ENCODE results near the gene TRPT1.

TRPT1 gene

DNA sequence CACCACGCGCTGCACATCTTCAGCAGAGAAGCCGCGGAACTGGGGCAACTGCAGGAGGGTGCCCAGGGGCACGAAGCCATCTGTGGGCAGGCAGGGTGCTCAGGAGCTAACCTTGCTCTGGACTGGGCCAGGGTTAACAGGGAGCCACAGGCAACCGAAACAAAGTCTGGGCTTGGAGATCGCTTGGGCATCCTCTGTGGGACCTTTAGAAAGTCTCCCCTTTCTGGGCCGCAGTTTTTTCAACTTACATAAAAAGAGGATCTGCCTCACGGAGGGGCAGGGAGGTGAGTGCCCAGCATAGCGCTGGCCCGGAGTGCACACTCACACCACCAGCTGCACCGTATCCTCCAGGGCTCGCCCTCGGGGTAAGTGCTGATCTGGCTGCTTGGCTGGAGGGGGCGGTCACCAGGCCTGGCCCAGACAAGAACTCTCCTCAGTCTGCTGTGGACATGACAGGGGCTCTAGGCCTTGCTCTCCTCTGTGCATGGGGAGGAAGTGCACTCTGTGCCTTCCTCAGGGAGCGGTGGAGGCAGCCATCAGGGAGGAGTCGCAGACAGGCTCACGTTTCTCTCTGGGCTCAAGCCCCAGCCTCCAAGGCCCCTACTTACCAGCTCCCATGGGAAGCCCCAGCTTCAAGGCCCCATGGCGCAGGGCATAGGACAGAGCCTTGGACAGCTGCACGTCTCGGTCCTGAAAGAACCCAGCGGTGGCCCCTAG is 937 bp downstream of the TRPT1 start:
- Histone ChIP-seq H3K27ac (ENCODE audit: low read depth, low read length) (peak overlapping the region; percentile 87), H3K4me1 (ENCODE audit: control insufficient read depth in 5 of 5, insufficient read depth in 5 of 5, low read length in 5 of 5) (peaks cover 2 to 42% (median 40%) of the 10 kb centered on the region in 5 donors)

DNA sequence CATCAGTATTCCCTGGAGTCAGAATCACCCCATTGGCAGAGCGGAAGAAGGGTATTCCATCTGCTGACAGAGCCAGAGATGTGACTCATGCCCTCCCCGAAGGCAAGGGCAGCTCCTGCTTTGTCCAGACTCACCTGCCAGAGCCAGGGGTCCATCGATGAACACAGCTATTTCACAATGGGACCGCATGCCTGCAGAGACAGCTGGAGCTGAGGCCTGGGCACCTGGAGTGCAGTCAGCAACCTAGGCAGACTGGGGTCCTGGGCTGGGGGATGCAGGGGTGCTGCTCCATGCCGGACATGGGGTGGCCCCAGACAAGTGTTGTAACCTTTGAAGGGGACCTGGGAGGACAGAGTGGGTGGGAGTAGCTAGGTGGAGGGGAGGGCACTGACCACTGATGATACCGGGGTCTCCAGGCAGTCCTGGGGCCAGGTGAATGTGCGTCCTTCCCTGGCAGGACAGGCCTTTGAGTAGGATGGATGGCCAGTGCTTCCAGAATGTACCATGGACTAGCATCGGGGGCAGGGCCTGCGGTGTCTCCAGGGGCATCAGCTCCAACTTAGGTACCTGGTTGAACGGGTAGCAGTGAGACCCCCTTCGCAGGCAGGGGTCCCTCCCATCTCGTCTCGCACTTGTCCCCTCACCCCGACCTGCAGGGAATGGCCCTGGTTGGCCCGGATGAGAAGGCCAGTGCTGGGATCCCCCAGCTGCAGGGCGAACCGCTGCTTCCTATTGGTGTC is 1.7 kb downstream of the TRPT1 start:
- Histone ChIP-seq H3K27me3 (ENCODE audit: control insufficient read depth in 5 of 5, insufficient read depth in 4 of 5, low read length in 5 of 5) (no peaks in the 10 kb centered on the region), H3K36me3 (ENCODE audit: control insufficient read depth in 5 of 5, insufficient read depth in 5 of 5, low read length in 5 of 5) (peaks cover 0 to 42% (median 20%) of the 10 kb centered on the region in 5 donors), H3K4me1 (ENCODE audit: control insufficient read depth in 5 of 5, insufficient read depth in 5 of 5, low read length in 5 of 5) (peaks cover 2 to 35% (median 33%) of the 10 kb centered on the region in 5 donors), H3K27ac (ENCODE audit: low read depth, low read length) (no peak overlapping the region), H3K9me3 (ENCODE audit: control insufficient read depth in 5 of 5, low read length in 5 of 5) (no peaks in the 10 kb centered on the region), H3K4me3 (ENCODE audit: low read depth in 1 of 5, low read length in 5 of 5) (no peak overlapping the region), H3K9ac (ENCODE audit: low read length in 5 of 5) (no peak overlapping the region)

More for the DNA sequence above, 937 bp downstream of the TRPT1 start:
- Histone ChIP-seq H3K36me3 (ENCODE audit: control insufficient read depth in 5 of 5, insufficient read depth in 5 of 5, low read length in 5 of 5) (peaks cover 0 to 34% (median 20%) of the 10 kb centered on the region in 5 donors), H3K4me3 (ENCODE audit: low read depth in 1 of 5, low read length in 5 of 5) (peak overlapping the region; percentile 83 to 94 (median 92)), H3K27me3 (ENCODE audit: control insufficient read depth in 5 of 5, insufficient read depth in 4 of 5, low read length in 5 of 5) (no peaks in the 10 kb centered on the region), H3K9ac (ENCODE audit: low read length in 5 of 5) (peak overlapping the region in 4 of 5 donors; percentile 84 to 95 (median 90)), H3K9me3 (ENCODE audit: control insufficient read depth in 5 of 5, low read length in 5 of 5) (no peaks in the 10 kb centered on the region)

DNA sequence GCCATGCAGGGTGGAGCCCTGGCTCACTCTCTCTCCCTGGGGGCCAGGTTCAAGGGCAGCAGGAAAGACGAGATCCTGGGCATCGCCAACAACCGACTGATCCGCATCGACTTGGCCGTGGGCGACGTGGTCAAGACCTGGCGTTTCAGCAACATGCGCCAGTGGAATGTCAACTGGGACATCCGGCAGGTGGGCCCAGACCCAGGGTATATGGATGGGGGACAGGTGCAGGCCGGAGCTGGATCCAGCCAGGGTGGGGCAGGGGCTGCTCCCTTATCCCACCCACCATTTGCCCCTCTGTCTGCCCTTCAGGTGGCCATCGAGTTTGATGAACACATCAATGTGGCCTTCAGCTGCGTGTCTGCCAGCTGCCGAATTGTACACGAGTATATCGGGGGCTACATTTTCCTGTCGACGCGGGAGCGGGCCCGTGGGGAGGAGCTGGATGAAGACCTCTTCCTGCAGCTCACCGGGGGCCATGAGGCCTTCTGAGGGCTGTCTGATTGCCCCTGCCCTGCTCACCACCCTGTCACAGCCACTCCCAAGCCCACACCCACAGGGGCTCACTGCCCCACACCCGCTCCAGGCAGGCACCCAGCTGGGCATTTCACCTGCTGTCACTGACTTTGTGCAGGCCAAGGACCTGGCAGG is 2.9 kb downstream of the TRPT1 start:
- Histone ChIP-seq H3K9ac (ENCODE audit: low read length in 5 of 5) (no peak overlapping the region), H3K36me3 (ENCODE audit: control insufficient read depth in 5 of 5, insufficient read depth in 5 of 5, low read length in 5 of 5) (peaks cover 0 to 47% (median 22%) of the 10 kb centered on the region in 5 donors), H3K27ac (ENCODE audit: low read depth, low read length) (no peak overlapping the region), H3K4me3 (ENCODE audit: low read depth in 1 of 5, low read length in 5 of 5) (no peak overlapping the region), H3K9me3 (ENCODE audit: control insufficient read depth in 5 of 5, low read length in 5 of 5) (no peaks in the 10 kb centered on the region), H3K4me1 (ENCODE audit: control insufficient read depth in 5 of 5, insufficient read depth in 5 of 5, low read length in 5 of 5) (peaks cover 2 to 32% (median 30%) of the 10 kb centered on the region in 5 donors), H3K27me3 (ENCODE audit: control insufficient read depth in 5 of 5, insufficient read depth in 4 of 5, low read length in 5 of 5) (no peaks in the 10 kb centered on the region)

DNA sequence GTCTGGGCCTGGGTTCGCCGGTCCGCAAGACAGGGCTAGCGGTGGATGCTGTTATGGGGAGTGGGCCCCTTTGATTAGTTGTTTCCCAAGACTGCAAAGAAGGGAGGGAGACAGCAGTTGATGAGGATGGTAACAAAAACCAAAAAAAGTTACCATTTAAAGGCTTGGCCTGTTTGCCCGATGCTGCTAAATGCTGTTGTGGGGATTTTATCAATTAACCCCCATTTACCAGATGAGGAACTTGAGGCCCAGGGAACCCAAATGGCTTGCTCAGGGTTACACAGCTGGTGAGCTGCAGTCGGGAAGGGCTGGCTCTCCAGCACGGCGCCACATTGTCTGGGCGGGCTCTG is 3.4 kb downstream of the TRPT1 start:
- H3K4me3 ChIP-seq (ENCODE audit: low read depth in 1 of 5, low read length in 5 of 5): no peak overlapping the region
- no peak overlapping the region for H3K27ac ChIP-seq (ENCODE audit: low read depth, low read length)
- H3K27me3 ChIP-seq (ENCODE audit: control insufficient read depth in 5 of 5, insufficient read depth in 4 of 5, low read length in 5 of 5): no peaks in the 10 kb centered on the region
- H3K36me3 ChIP-seq (ENCODE audit: control insufficient read depth in 5 of 5, insufficient read depth in 5 of 5, low read length in 5 of 5): peaks cover 0 to 48% (median 22%) of the 10 kb centered on the region in 5 donors
- H3K9me3 ChIP-seq (ENCODE audit: control insufficient read depth in 5 of 5, low read length in 5 of 5): no peaks in the 10 kb centered on the region
- no peak overlapping the region for H3K9ac ChIP-seq (ENCODE audit: low read length in 5 of 5)
- H3K4me1 ChIP-seq (ENCODE audit: control insufficient read depth in 5 of 5, insufficient read depth in 5 of 5, low read length in 5 of 5): peaks cover 2 to 31% (median 29%) of the 10 kb centered on the region in 5 donors

DNA sequence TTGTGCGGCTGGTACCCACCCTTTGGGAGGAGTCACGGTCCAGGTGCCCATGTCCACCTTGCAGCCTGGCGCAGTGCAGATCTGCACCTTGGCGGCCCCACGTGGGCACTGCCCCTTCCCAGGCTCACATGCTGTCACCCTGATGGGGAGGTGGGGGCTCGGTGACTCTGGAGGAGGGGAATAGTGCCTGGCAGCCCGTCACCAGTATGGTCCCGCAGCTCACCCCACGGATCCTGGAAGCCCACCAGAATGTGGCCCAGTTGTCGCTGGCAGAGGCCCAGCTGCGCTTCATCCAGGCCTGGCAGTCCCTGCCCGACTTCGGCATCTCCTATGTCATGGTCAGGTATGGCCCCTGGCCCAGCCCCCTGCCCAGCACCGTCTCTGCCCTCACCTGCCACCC is 5.2 kb downstream of the TRPT1 start:
- H3K27me3 ChIP-seq (ENCODE audit: control insufficient read depth in 5 of 5, insufficient read depth in 4 of 5, low read length in 5 of 5): no peaks in the 10 kb centered on the region
- H3K9ac ChIP-seq (ENCODE audit: low read length in 5 of 5): no peak overlapping the region
- peaks cover 0 to 54% (median 22%) of the 10 kb centered on the region in 5 donors for H3K36me3 ChIP-seq (ENCODE audit: control insufficient read depth in 5 of 5, insufficient read depth in 5 of 5, low read length in 5 of 5)
- no peak overlapping the region for H3K4me3 ChIP-seq (ENCODE audit: low read depth in 1 of 5, low read length in 5 of 5)
- H3K9me3 ChIP-seq (ENCODE audit: control insufficient read depth in 5 of 5, low read length in 5 of 5): no peaks in the 10 kb centered on the region
- peaks cover 0 to 15% (median 13%) of the 10 kb centered on the region in 5 donors for H3K4me1 ChIP-seq (ENCODE audit: control insufficient read depth in 5 of 5, insufficient read depth in 5 of 5, low read length in 5 of 5)
- no peak overlapping the region for H3K27ac ChIP-seq (ENCODE audit: low read depth, low read length)

DNA sequence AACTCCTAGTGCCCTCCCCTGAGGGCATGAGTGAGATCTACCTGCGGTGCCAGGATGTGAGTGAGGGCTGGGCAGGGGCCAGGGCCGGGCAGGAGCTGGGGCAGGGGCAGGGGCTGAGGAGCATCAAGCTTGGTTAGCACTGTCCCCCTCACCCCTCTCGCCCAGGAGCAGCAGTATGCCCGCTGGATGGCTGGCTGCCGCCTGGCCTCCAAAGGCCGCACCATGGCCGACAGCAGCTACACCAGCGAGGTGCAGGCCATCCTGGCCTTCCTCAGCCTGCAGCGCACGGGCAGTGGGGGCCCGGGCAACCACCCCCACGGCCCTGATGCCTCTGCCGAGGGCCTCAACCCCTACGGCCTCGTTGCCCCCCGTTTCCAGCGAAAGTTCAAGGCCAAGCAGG is 5.7 kb downstream of the TRPT1 start:
- Histone ChIP-seq H3K9ac (ENCODE audit: low read length in 5 of 5) (no peak overlapping the region), H3K27me3 (ENCODE audit: control insufficient read depth in 5 of 5, insufficient read depth in 4 of 5, low read length in 5 of 5) (no peaks in the 10 kb centered on the region), H3K4me1 (ENCODE audit: control insufficient read depth in 5 of 5, insufficient read depth in 5 of 5, low read length in 5 of 5) (peaks cover 0 to 10% (median 7%) of the 10 kb centered on the region in 5 donors), H3K36me3 (ENCODE audit: control insufficient read depth in 5 of 5, insufficient read depth in 5 of 5, low read length in 5 of 5) (peaks cover 0 to 54% (median 22%) of the 10 kb centered on the region in 5 donors), H3K27ac (ENCODE audit: low read depth, low read length) (no peak overlapping the region), H3K9me3 (ENCODE audit: control insufficient read depth in 5 of 5, low read length in 5 of 5) (no peaks in the 10 kb centered on the region), H3K4me3 (ENCODE audit: low read depth in 1 of 5, low read length in 5 of 5) (no peak overlapping the region)

DNA sequence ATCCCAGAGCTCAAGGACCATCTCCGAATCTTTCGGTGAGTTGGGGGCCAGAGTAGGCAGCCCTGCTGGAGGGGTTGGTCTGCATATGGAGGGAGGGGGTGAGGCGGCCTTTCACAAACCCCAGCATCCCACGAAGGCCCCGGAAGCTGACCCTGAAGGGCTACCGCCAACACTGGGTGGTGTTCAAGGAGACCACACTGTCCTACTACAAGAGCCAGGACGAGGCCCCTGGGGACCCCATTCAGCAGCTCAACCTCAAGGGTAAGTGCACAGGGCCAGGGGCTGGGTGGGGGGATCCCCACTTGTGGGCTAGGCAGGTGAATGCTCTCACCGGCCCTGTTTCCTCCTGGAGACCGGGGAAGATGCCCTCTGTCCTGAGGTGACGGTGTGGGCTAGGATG is 6.2 kb downstream of the TRPT1 start:
- Histone ChIP-seq H3K36me3 (ENCODE audit: control insufficient read depth in 5 of 5, insufficient read depth in 5 of 5, low read length in 5 of 5) (peaks cover 0 to 54% (median 22%) of the 10 kb centered on the region in 5 donors), H3K27me3 (ENCODE audit: control insufficient read depth in 5 of 5, insufficient read depth in 4 of 5, low read length in 5 of 5) (no peaks in the 10 kb centered on the region), H3K9ac (ENCODE audit: low read length in 5 of 5) (no peak overlapping the region), H3K4me3 (ENCODE audit: low read depth in 1 of 5, low read length in 5 of 5) (no peak overlapping the region), H3K27ac (ENCODE audit: low read depth, low read length) (no peak overlapping the region), H3K4me1 (ENCODE audit: control insufficient read depth in 5 of 5, insufficient read depth in 5 of 5, low read length in 5 of 5) (peaks cover 0 to 5% (median 2%) of the 10 kb centered on the region in 5 donors), H3K9me3 (ENCODE audit: control insufficient read depth in 5 of 5, low read length in 5 of 5) (no peaks in the 10 kb centered on the region)

DNA sequence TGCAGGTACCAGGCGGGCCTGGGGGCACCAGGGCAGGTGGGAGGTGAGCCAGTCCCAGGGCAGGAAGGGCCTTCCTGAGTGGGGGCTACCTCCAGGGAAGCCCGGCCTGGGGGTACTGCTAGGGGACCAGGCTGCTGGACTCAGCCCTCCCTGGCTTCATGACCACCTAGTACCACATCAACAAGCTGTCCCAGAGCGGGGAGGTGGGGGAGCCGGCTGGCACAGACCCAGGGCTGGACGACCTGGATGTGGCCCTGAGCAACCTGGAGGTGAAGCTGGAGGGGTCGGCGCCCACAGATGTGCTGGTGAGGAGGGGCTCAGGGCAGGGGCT is 6.7 kb downstream of the TRPT1 start:
- Histone ChIP-seq H3K27me3 (ENCODE audit: control insufficient read depth in 5 of 5, insufficient read depth in 4 of 5, low read length in 5 of 5) (no peaks in the 10 kb centered on the region), H3K4me1 (ENCODE audit: control insufficient read depth in 5 of 5, insufficient read depth in 5 of 5, low read length in 5 of 5) (peaks cover 0 to 4% (median 0%) of the 10 kb centered on the region in 5 donors), H3K27ac (ENCODE audit: low read depth, low read length) (no peak overlapping the region), H3K4me3 (ENCODE audit: low read depth in 1 of 5, low read length in 5 of 5) (no peak overlapping the region), H3K36me3 (ENCODE audit: control insufficient read depth in 5 of 5, insufficient read depth in 5 of 5, low read length in 5 of 5) (peaks cover 0 to 51% (median 22%) of the 10 kb centered on the region in 5 donors), H3K9ac (ENCODE audit: low read length in 5 of 5) (no peak overlapping the region), H3K9me3 (ENCODE audit: control insufficient read depth in 5 of 5, low read length in 5 of 5) (no peaks in the 10 kb centered on the region)

DNA sequence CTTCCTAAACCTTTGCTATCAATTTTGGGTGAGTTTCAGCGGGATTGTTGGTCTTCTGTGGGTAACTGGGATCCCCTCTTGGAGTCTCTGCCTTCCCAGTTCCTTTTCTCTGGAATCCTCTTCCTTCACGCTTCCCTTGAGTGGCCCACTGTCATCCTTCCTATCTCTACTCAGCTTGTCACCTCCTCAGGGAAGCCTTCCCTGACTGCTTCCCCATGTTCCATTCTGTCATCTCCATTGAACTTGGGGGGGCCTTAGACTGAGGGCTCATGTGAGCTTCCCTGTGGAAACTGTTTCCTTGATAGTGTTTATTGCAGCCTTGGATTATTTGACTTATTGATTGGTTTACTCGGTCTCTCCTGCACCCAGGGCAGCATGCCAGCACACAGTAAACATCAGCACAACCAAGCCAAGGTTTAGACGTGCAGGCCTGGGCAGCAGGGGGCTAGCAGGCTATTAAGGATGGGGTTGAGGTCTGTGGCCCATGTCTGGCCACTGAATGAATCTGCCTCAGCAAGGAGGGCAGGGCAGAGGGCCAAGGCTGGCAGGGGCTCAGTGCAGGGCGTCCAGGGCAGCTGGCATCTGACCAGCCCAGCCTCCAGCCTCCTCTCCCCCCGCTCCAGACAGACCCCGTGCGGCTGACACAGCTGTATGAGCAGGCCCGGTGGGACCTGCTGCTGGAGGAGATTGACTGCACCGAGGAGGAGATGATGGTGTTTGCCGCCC is 7.2 kb downstream of the TRPT1 start:
- no peaks in the 10 kb centered on the region for H3K27me3 ChIP-seq (ENCODE audit: control insufficient read depth in 5 of 5, insufficient read depth in 4 of 5, low read length in 5 of 5)
- H3K4me3 ChIP-seq (ENCODE audit: low read depth in 1 of 5, low read length in 5 of 5): no peak overlapping the region
- peaks cover 0 to 4% (median 0%) of the 10 kb centered on the region in 5 donors for H3K4me1 ChIP-seq (ENCODE audit: control insufficient read depth in 5 of 5, insufficient read depth in 5 of 5, low read length in 5 of 5)
- H3K9me3 ChIP-seq (ENCODE audit: control insufficient read depth in 5 of 5, low read length in 5 of 5): no peaks in the 10 kb centered on the region
- no peak overlapping the region for H3K27ac ChIP-seq (ENCODE audit: low read depth, low read length)
- no peak overlapping the region for H3K9ac ChIP-seq (ENCODE audit: low read length in 5 of 5)
- peaks cover 0 to 46% (median 17%) of the 10 kb centered on the region in 5 donors for H3K36me3 ChIP-seq (ENCODE audit: control insufficient read depth in 5 of 5, insufficient read depth in 5 of 5, low read length in 5 of 5)
